HG03521 (cell line): ENCODE results near the gene MAD1L1.
"Not testable (repeated sequence)": the region's sequence is repeated elsewhere in the genome, so short reads cannot be mapped to it uniquely, and the experiment has no call there.

Source experiments
- ATAC-seq: cut with Tn5 transposase; IDR thresholded peaks from one replicate; pipeline ENCODE4 v1.9.1; 2021; ENCODE audit warnings: mild to moderate bottlenecking, moderate library complexity; ENCODE audit not compliant: unreplicated experiment

Gene MAD1L1

DNA sequence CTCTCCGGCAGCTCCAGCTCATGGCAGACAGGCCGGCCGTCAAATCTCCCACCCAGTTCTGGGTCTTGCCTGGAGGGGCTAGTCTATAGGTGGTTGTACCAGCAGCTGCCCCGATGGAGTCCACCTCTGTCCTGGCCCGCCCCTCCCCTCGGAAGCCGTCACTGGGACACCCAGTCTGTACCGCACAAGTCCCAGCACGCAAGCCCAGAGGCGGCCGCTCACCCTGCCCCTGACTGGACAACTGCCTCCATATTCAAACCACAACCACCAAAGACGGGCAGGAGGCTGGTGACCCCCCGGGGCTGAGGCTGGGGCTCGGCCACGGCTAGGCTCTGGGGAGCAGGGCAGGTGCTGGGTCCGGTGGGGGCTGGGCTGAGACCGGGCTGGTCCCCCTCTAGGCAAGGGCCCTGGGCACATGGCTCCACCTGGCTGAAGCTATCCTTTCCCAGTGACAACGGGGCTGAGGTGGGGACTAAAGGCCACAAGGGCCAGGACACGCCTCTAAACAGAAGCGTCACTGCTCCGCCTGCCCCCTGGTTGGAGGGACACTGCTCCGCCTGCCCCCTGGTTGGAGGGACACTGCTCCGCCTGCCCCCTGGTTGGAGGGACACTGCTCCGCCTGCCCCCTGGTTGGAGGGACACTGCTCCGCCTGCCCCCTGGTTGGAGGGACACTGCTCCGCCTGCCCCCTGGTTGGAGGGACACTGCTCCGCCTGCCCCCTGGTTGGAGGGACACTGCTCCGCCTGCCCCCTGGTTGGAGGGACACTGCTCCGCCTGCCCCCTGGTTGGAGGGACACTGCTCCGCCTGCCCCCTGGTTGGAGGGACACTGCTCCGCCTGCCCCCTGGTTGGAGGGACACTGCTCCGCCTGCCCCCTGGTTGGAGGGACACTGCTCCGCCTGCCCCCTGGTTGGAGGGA is 371.6 kb downstream of the MAD1L1 start:
- ATAC-seq = not testable (repeated sequence)

DNA sequence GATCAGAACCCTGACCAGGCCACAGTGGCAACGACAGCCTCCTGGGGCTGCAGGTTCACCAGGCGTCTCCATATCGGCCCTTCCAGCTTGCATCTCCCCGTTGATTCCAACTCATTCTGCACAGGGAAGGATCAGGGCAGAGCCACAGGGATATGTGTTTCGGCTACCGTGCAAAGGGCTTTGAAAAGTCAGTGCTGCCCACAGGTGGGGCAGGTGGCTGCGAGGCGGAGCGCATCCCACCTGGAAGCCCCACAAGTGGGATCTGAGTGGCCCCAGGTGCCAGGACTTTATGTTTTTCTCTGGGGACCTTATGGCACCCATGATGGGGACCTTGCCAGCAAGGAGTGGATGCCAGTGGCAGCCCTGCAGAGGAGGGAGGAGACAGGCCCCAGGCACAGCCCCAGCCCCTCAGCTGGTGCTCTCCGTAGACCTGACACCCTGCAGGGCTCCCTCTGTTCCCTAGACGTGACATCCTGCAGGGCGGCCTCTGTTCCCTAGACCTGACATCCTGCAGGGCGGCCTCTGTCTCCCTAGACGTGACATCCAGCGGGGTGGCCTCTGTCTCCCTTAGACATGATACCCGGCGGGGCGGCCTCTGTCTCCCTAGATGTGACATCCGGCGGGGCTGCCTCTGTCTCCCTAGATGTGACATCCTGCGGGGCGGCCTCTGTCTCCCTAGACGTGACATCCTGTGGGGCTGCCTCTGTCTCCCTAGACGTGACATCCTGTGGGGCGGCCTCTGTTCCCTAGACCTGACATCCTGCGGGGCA is 373.3 kb downstream of the MAD1L1 start:
- no peak for ATAC-seq

DNA sequence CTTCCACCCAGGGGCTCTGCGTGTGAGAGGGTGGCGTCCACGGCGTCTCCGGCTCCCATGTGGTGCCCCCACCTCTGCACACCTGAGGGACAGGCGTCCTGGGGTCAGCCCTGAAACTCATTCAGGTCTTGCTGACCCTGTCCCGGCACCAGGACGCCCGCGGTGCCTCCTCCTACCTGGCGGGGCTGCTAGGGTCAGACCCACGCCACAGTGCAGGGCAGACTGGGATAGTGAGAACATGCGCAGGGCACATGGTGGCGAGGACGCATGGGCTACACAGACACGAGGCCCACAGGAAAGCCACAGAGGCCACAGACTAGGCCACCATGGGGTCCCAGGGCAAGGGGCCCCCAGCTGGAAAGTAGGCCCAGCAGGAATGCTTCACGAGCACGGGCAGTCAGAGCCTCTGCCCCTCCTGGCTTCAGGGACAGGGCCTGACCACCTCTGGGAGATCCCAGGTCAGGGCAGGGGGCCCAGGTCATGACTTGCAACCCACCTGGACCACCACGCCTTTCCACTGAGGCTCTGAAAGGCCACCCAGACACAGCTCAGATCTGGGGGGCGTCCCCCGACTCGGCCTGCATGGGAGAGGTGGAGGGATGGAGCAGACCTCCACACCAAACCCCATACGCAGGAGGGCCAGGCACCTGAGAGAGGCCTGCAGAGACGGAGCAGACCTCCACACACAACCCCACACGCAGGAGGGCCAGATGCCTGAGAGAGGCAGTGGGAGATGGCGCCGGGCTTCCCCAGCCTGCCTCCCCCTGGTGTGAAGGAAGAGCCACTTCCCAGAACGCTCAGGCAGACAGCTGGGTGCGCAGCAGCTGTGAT is 374.1 kb downstream of the MAD1L1 start:
- no peak for ATAC-seq

DNA sequence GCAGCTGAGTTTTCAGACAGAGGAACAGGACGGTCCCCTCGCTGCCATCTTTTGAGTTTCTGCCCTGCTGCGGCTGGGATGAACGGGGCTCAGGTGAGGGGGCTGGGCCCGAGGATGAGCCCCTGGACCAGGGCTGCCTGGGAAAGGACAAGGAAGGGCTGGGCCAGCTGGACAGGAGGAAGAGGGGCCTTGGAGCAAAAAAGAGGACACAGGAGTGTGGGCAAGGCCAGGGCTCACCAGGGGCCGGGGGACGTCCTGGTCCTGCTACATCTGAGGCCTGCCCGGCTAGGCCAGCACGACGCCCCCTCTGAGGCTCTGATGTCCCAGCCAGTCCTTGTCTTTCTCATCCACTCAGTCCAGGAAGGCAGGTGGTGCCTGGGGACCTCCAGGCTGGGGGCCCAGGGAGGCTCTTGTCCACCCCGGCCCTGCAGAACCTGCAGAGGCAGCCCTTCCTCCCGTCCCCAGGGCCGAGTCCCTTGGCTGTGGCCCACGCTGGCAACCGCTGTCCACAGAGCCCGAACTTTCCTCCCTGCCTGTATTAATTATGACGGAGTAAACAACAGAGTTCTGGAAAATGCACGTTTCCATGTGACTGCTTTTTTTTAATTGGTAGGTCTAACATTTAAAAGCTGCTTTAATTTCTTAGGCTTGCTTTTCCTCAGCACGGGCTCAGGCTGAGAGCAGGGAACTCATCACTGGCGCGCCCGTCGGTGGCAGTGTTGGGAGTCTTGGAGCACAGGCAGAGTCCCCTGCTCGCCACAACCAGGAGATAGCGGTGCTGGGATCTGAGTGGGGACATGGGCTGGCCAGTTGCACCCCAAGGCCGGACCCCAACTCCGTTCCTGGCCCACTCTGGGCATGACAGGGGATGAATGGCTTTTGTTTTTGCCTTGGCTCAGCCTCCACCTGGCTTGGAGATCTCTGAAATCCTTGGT is 375.0 kb downstream of the MAD1L1 start:
- no peak for ATAC-seq

DNA sequence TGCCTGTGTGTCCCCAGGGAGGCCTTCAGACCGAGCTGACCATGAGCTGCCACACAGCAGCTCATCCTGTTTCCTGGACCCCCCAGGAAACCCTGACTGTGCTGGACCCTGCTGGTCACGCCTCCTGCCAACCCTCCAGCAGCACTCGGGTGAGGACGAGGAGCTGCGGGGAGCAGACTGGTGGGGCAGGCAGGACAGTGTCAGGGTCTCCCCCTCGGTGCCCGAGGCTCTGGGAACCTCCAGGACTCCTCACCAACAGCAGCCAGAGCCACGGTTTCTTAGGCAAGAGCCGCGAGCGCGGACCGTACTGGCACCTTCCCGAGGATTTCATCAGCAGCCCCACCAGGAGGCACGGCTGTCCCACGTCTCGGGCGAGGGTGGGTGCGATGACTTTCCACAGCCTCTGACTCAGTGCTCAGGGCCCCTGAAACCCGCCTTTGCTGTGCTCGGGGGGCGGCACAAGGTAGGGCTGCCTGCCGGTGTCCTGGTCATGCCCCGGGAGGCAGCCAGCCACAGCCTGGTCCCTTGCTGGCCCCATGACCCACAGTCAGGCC is 375.8 kb downstream of the MAD1L1 start:
- ATAC-seq = no peak

DNA sequence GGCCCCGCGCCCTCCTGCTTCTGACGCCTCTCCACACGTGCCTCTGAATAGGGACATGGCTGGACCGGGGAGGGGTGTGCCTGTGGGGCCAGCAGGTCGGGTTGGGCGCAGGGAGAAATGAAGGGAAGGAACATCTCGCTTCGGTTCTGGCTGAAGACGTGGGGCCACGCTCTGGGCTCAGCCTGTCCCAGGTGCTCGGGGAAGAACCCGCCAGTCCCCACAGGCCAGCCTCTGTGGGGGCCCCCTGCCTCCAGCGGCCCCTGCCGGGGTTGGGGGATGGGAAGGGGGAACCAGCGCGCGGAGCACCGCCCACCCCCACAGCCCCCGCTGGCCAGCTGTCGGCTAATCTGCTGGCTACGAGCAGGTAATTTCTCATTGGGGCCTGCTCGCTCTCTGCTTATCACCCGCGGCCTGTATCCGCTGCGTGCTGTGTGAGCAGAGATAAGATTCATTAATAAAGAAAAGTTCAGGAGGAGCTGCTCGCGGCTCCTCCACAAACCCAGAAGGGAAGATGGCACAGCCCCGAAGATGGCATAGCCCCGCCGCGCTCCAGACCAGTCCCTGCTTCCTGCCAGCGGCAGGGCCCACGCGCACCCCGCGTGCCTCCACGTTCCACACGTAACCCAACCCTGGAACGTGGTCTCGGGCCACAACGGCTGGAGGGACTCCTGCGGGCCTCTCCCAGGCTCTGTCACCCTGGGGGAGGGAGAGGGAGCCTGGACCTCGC is 376.4 kb downstream of the MAD1L1 start:
- no peak for ATAC-seq

DNA sequence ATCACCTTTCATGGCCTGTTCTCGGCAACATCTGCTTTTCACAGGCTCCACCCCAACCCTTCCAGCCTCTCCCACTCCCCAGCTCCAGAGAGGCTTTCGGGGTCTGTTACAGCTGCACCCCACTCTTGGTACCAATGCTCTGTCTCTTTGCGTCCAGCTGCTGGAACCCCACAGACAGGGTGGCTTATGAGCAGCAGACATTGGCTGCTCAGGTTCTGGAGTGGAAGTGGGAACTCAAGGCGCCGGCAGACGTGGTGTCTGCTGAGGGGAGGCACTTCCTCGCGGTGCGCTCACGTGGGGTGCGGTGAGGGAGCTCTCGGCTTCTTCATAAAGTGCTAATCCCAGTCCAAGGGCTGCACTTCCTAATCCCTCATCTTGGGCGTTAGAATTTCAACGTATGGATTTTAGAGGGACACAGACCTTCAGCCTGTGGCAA is 377.0 kb downstream of the MAD1L1 start:
- ATAC-seq = no peak

DNA sequence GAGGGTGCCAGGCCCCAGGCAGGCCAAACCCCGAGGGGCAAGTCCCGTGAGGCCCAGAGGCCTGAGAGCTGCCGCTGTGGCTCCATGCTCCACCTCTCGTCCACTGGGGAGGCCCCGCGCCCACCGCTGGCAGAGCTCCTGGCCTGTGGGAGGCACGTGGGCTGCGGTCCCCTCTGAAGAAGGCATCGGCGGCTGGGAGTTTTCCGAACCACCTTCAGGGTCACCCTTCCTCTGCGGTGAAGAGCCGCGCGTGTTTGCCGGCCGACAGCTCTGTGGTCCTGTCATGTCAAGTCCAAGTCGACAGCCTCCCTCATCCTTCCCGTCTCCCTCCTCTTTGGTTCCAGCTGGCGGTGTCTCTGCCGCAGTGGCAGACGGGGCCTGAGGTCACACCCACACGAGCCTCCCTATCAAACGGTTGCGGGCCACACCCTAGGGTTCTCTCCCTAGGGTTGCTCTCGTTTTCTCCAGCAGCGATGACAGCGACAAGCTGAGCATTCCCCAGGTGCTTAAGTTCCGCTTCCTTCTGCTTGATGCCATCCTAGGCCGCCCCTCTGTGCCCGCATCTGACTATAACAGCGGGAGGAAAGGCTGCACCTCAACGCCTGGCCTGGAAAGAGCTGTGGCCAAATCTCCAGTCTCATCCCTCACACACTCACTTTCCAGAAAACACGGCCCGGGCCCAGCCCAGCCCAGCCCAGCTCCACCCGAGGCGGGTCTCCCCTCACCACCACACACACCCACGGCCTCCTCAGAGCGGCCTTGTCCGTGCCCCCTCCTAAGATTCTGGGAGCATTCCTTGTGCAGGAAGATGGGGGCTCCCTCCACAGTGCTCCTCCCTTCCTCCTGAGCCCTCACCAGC is 377.6 kb downstream of the MAD1L1 start:
- no peak for ATAC-seq

DNA sequence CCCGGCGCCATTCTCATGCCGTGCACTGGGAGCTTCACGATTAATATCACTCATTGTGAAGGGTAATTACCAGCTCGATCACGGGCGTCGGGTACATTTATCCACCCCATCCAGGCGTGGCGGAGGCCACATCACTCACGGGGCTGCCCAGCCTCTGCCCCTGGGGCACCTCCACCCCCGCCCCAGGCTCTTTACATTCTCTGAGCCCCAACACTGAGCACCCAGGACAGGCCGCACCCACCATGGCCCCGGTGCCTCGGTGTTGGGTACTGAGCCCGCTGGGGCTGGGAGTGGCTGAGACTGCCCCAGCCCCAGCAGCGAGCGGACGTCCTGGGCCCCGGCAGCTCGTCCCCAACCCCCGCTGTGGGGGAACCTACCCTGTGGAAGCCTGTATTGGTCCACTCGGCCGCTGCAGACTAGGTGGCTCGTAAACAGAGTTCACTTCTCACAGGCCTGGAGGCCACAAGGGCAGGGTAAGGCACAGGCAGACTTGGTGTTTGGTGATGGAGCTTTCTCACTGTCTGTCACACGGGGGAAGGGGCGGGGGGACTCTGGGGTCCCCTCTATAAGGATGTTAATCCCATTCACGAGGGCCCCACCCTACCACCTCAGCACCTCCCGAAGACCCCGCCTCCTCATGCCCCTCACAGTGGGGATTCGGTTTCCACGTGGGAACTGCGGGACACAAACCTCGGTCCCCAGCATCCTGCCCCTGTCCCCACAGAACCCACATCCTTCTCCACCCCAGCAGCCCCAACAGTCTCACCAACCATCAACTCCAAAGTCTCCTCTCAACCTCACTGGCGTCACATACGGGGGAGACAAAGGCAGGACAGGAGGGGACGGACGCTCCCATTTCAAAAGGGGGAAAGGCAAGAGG is 378.5 kb downstream of the MAD1L1 start:
- ATAC-seq = no peak

DNA sequence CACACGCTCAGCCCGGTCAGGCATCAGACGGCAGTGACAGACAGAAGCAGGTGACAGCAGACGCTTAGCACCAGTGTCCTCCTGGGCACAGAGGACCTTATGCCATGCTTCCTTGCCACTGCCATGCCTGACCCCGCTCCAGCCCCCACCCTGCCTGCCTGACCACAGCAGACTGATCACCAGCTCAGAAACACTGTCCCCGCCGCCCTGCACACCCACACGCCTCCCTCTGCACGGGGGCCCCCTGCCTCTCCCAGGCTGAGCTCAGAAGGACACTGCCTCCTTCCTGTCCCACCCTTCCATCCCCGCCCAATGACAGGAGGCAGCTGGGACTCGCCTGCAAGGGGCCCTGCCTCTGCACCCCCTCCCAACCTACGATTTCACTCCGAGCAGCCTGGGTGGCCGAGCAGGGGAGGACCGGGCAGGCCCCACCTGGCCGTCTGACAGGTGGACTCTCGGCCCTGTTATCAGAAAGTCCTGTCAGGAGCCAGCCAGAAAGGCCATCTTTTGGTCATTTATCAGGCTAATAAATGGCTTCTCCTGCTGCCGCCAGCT is 379.2 kb downstream of the MAD1L1 start:
- ATAC-seq = no peak

DNA sequence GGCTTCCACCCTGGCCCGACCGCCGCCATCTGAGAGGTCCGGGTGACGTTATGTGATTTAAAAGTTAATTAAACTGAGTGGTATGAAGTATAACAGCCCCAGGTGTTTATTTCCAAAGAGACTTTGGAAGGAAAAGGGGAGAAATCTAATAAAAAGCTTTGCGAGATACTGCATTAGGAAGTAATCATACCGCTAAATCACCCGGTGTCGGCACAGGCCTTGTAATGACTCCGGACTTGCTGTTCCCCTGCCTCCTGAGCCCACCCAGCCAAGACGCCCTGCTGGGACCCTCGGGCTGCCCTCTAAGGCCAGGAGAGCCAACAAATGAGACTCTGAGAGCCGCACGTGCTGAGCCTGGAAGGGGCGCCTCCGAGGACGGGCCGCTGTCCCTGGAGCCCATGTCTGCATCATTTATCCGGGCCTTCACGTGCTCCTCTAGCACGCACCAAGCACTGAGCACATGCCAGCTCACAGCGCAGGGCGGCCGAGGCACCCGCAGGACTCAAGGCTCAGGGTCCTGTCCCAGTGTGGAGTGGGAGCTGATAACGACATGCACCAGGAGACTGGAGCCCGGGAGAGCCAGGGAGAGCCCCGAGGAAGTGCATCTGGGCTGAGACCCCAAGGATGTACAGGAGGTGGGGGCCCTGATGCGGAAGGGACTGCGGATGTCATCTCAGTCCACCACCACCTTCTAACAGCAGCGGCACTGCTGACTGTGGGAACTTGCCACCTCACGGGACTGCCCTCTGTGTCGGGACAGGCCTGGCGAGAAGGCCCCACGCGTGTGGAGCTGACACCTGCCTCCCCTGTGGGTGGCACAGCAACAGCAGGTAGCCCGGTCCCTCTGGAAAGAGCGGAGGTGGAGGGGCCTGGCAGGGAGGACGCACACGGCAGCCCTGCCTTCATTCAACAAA is 380.0 kb downstream of the MAD1L1 start:
- no peak for ATAC-seq

DNA sequence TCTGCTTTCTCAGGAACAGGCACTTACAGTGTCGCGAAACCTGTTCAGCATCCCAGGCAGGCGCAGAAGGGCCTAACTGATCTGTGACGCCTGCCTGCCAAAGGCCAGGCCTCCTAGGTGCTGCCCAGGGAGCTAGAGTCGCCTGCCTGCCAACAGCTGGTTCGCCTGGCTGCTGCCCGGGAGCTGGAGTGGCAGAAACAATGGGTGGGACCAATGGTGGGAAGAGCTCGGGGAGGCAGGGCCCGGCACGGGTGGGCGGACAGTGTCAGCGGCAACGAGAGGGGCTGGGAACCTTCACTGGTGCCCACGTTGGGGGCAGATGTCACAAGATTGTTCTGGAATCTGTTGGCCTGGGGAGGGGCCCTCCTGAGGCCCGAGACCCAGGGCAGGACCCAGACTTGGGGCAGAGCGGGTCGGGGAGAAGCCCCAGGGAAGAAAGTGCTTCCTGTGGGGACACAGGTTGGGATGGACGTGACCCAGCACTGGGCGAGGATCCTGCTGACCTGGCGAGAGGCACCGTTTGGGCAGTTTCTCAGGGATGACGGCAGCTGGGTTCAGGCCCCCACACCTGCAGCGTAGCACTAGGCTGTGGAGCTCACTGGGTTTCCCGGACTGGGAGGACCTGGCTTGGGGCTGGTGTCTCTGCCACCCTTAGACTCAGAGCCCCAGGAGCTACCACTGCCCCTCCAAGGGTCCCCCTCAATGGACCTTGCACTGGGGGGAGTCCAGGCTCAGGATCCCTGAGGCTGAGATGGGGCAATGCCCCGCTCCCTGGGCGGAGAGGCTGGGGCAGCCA is 380.8 kb downstream of the MAD1L1 start:
- no peak for ATAC-seq

DNA sequence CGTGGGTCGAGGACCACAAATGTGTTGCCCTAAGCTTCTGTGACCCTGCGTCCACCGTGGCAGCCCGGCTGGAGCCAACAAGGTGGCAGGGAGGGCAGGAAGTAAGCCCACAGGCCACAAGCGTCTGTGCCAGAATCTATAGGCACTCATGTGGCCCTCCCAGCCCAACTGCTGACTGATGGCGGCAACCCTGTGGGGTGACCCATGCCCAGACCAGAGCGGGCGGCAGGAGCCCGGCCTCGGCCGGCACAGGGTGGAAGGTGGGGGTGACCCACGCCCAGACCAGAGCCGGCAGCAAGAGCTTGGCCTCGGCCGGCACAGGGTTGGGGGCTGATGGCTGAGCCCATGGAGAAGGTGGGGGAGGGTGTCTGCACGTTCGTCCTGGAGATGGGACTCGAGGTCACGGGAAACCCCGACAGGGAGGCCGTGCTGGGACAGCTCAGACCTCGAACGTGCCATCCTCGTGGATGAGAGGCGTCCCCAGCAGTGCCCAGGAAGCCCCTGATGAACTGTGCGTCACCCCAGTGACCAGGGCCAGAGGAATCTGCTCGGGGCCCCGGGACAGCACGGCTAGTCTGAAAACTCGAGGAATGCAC is 381.7 kb downstream of the MAD1L1 start:
- ATAC-seq = no peak

DNA sequence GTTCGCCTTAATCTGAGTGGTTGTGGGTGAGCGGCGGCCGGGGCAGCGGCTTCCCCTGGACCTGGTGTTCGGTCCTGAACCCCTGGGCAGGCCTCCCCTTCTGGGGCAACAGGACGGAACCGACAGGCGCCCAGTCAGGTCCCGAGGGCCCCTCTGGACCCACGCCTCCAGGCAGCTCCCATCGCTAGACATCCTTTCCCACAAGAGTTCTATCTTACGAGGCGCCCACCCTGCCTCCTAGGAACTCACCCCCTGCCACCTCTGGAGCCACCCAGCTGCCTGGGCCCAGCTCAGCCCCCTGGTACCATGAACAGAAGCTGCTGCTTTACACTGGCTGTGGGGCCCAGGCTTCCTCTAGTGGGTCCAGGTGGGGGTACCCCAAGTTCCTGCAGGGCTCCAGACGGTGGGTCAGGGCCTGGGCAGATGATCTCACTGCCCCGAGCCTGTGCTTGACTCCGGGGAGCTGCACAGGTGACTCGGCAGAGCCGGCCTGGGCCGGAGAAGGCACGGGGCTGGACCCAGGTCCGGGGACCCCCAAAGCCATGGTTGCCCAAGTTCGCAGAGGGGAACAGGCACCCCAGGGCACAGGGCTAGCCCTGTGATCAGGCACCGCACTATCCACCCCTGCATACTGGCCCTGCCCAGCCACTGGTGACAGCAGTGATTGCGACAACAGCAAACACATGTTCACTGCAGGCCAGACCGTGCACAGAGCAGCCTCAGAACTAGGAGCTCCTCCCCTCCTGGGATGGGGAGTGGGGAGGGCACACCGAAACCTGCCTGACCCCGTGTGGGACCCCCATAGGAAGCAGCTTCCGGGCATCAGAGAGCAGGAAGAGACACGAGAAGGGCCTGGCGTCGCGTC is 382.4 kb downstream of the MAD1L1 start:
- ATAC-seq = no peak
